Cardiac fibroblast (primary cell): ENCODE data around the gene CNR2.

Source experiments
- DNase-seq, 2 donors: peaks; one replicate each; pipeline versions ENCODE4 v3.0.0 to v3.0.0-alpha.2; 2010; ENCODE audit warnings: low read depth in 2 of 2
- H3K4me3 ChIP-seq, 2 donors: replicated peaks in 1 of 2; 1 replicate in 1 of 2; 2 replicates in 1 of 2; pipeline ENCODE4 v1.5.1; 2011; ENCODE audit warnings: low read depth in 2 of 2, low read length in 2 of 2, mild to moderate bottlenecking in 2 of 2, moderate library complexity in 1 of 2
- CTCF ChIP-seq: IDR thresholded peaks from one replicate; pipeline ENCODE4 v1.5.1; 2011; ENCODE audit warnings: low read depth, mild to moderate bottlenecking, low read length, inconsistent platforms

CNR2 gene

GRCh38 chr1:23889074-23889473 is 24.1 kb downstream of the CNR2 start:
- no peak for TF ChIP-seq CTCF
- H3K4me3 ChIP-seq = no peak overlapping the region
- no peak for DNase-seq

- no peak overlapping the region for H3K4me3 ChIP-seq
- DNase-seq = no peak
- TF ChIP-seq CTCF = no peak
Measured at GRCh38 chr1:23885222-23885621, 27.9 kb downstream of the CNR2 start.

- TF ChIP-seq CTCF = no peak
- no peak for DNase-seq
- H3K4me3 ChIP-seq = no peak overlapping the region
Measured at GRCh38 chr1:23882746-23883145, 30.4 kb downstream of the CNR2 start.

- no peak for DNase-seq
Measured at GRCh38 chr1:23879809-23880208, 33.4 kb downstream of the CNR2 start.

GRCh38 chr1:23878668-23879067 is 34.5 kb downstream of the CNR2 start:
- no peak overlapping the region for H3K4me3 ChIP-seq
- TF ChIP-seq CTCF = no peak
- no peak for DNase-seq

More at GRCh38 chr1:23879809-23880208, 33.4 kb downstream of the CNR2 start:
- no peak overlapping the region for H3K4me3 ChIP-seq
- no peak for TF ChIP-seq CTCF

- no peak for TF ChIP-seq CTCF
- no peak for DNase-seq
- no peak overlapping the region for H3K4me3 ChIP-seq
Measured at GRCh38 chr1:23875382-23875781, 37.8 kb downstream of the CNR2 start.

- H3K4me3 ChIP-seq = no peak overlapping the region
- TF ChIP-seq CTCF = no peak
- DNase-seq = no peak
Measured at GRCh38 chr1:23872421-23872820, 40.7 kb downstream of the CNR2 start.
